ENCODE measurements around the gene KLF15. TPM values are rescaled to one million over a fixed set of nuclear protein-coding genes. Genes with fewer than 3 reads are reported as not detected.

Gene KLF15
- total and polyA plus RNA-seq, 2 of the 8 experiments (the other 6 are each of a cell fraction or from before 2014, with no cell fraction given), result 15.7 to 19.5 TPM

DNA sequence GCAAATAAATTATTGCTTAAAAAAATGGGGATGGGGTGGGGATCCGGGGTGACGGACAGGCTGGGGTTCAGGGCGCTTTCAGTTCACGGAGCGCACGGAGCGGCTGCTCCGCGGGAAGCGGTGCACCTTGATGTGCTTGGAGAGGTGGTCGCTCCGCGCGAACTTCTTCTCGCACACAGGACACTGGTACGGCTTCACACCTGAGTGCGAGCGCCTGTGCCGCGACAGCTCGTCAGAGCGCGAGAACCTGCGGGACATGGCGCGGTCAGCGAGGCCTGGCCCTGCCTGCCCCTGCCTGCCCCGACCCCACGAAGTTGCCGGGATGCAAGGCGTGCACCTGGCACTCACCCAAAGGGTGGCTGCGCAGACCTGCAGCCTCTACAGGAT, 13.6 kb downstream of the KLF15 start:
- no peak overlapping the region for H2BK120ac ChIP-seq (replicated peaks; ENCODE audit: low read depth, low read length)
- H2BK15ac ChIP-seq (ENCODE audit: low read length), result no peak overlapping the region
- no peak for FAIRE-seq
- H3K18ac ChIP-seq (ENCODE audit: extremely low read depth, low read length), result no peak overlapping the region
- CTCF ChIA-PET (ENCODE audit: partially characterized antibody), result interaction anchor here (0.7 kb wide), 2 partner anchors 86 to 144 kb away, joined by 3 to 4 read pairs; no protein-coding TSS in a partner anchor
- H3K36me3 ChIP-seq (ENCODE audit: control insufficient read depth in 2 of 4, insufficient read depth in 4 of 4, low read length in 3 of 4), result no peaks in the 10 kb centered on the region; a peak in 1 of 8 replicates
- H3K4me1 ChIP-seq (replicated peaks in 1 of 4; ENCODE audit: control insufficient read depth in 3 of 4, insufficient read depth in 4 of 4, low read length in 3 of 4), result peaks cover 0 to 5% (median 3%) of the 10 kb centered on the region in 4 experiments; a peak in 4 of 7 replicates
- no peaks in the 10 kb centered on the region for H3K27me3 ChIP-seq (replicated peaks in 1 of 4; ENCODE audit: control insufficient read depth in 3 of 4, extremely low read depth in 1 of 4, insufficient read depth in 3 of 4, low read length in 3 of 4)
- no peak overlapping the region for H2AK5ac ChIP-seq (ENCODE audit: low read depth, low read length)
- H3K27ac ChIP-seq (ENCODE audit: low read depth, low read length), result no peak overlapping the region
- H4K20me1 ChIP-seq (replicated peaks in 1 of 2; ENCODE audit: control insufficient read depth in 1 of 2, insufficient read depth in 2 of 2, low read length in 2 of 2), result peaks cover 0 to 14% of the 10 kb centered on the region in 2 experiments
- H2BK20ac ChIP-seq (ENCODE audit: low read length), result no peak overlapping the region
- no peaks in the 10 kb centered on the region for H3K9me3 ChIP-seq (ENCODE audit: insufficient read depth in 2 of 2, low read depth in 1 of 2, low read length in 1 of 2)
- no peak overlapping the region for H4K91ac ChIP-seq (replicated peaks; ENCODE audit: insufficient read length, low read length)
- no peak overlapping the region for H3K4ac ChIP-seq (replicated peaks; ENCODE audit: insufficient read length, low read depth, low read length)
- H2BK12ac ChIP-seq (ENCODE audit: low read depth, low read length), result no peak overlapping the region
- no peaks in the 10 kb centered on the region for H3K79me2 ChIP-seq (ENCODE audit: control insufficient read depth in 1 of 2, insufficient read depth in 2 of 2, low read length in 2 of 2)
- WGBS, 2 experiments (ENCODE audit: extremely low coverage in 1 of 2, insufficient coverage in 1 of 2, insufficient read length in 1 of 2, insufficient replicate concordance in 2 of 2, low coverage in 1 of 2, low lambda C conversion rate in 2 of 2, missing lambda C conversion rate in 1 of 2), result 94% methylated on average over 20 of the region's 32 CpGs; no CpG with 5 or more reads in 1 of the 2 experiments
- no peak overlapping the region for H4K5ac ChIP-seq (ENCODE audit: insufficient read length, low read depth, low read length)
- POLR2A ChIA-PET (ENCODE audit: partially characterized antibody), result interaction anchor here (1.1 to 1.5 kb wide), 3 partner anchors 12 to 77 kb away, joined by 3 to 4 read pairs (median 3); partner anchors contain the start of gene KLF15
- H3K4me3 ChIP-seq (ENCODE audit: extremely low read depth in 1 of 4, insufficient read depth in 2 of 4, low read depth in 3 of 4, low read length in 4 of 4), result no peak overlapping the region
- H3K9ac ChIP-seq (replicated peaks in 1 of 4; ENCODE audit: extremely low read depth in 1 of 4, low read depth in 3 of 4, low read length in 3 of 4), result no peak overlapping the region
- no peak overlapping the region for H3K4me2 ChIP-seq (ENCODE audit: insufficient read depth in 1 of 2, low read depth in 2 of 2, low read length in 2 of 2)
- H2BK5ac ChIP-seq (ENCODE audit: low read depth, low read length), result no peak overlapping the region
- H3K56ac ChIP-seq (replicated peaks; ENCODE audit: insufficient read length, low read depth, low read length), result no peak overlapping the region
- H2AFZ ChIP-seq (ENCODE audit: low read length), result no peak overlapping the region
- peaks cover 2% of the 10 kb centered on the region; the same call in 1 of the 2 replicates for H3K79me1 ChIP-seq (ENCODE audit: low read depth, low read length)
- no peak overlapping the region for H3K23ac ChIP-seq (ENCODE audit: insufficient read length)
- no peak overlapping the region; the same call in 1 of the 2 replicates for H4K8ac ChIP-seq (ENCODE audit: extremely low read depth, insufficient read depth, low read length)
- no peaks in the 10 kb centered on the region for H3K23me2 ChIP-seq (ENCODE audit: low read depth, low read length)
- H3K14ac ChIP-seq (ENCODE audit: insufficient read length), result no peak overlapping the region
- DNase-seq (ENCODE audit: low read depth in 1 of 2, low spot score in 2 of 2), result no peak
- TF ChIP-seq, protein P1, sequence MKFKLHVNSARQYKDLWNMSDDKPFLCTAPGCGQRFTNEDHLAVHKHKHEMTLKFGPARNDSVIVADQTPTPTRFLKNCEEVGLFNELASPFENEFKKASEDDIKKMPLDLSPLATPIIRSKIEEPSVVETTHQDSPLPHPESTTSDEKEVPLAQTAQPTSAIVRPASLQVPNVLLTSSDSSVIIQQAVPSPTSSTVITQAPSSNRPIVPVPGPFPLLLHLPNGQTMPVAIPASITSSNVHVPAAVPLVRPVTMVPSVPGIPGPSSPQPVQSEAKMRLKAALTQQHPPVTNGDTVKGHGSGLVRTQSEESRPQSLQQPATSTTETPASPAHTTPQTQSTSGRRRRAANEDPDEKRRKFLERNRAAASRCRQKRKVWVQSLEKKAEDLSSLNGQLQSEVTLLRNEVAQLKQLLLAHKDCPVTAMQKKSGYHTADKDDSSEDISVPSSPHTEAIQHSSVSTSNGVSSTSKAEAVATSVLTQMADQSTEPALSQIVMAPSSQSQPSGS (IDR thresholded peaks at IDR 0.05; ENCODE audit: low read length), result no peak
- no peak for TF ChIP-seq YY1 (IDR thresholded peaks at IDR 0.05; ENCODE audit: low read depth, low read length)
- TF ChIP-seq KDM5A (IDR thresholded peaks at IDR 0.05; ENCODE audit: low read length), result no peak
- no peak for TF ChIP-seq POLR2A (IDR thresholded peaks at IDR 0.05; ENCODE audit: control extremely low read depth in 1 of 2, low read depth in 2 of 2, low read length in 2 of 2)
- no peak for TF ChIP-seq CBX8 (IDR thresholded peaks at IDR 0.05; ENCODE audit: borderline replicate concordance, low read depth, low read length)
- TF ChIP-seq, protein P2, sequence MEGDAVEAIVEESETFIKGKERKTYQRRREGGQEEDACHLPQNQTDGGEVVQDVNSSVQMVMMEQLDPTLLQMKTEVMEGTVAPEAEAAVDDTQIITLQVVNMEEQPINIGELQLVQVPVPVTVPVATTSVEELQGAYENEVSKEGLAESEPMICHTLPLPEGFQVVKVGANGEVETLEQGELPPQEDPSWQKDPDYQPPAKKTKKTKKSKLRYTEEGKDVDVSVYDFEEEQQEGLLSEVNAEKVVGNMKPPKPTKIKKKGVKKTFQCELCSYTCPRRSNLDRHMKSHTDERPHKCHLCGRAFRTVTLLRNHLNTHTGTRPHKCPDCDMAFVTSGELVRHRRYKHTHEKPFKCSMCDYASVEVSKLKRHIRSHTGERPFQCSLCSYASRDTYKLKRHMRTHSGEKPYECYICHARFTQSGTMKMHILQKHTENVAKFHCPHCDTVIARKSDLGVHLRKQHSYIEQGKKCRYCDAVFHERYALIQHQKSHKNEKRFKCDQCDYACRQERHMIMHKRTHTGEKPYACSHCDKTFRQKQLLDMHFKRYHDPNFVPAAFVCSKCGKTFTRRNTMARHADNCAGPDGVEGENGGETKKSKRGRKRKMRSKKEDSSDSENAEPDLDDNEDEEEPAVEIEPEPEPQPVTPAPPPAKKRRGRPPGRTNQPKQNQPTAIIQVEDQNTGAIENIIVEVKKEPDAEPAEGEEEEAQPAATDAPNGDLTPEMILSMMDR (IDR thresholded peaks at IDR 0.05; ENCODE audit: control extremely low read depth in 1 of 3, insufficient read depth in 1 of 3, low read depth in 1 of 3, low read length in 3 of 3), result no peak
- no peak for TF ChIP-seq CHD2 (IDR thresholded peaks at IDR 0.05; ENCODE audit: low read length)
- no peak for TF ChIP-seq CREB1 (IDR thresholded peaks at IDR 0.05)
- no peak for TF ChIP-seq EZH2 (IDR thresholded peaks at IDR 0.05; ENCODE audit: low read depth, low read length, severe bottlenecking)
- TF ChIP-seq RXRA (IDR thresholded peaks at IDR 0.05; ENCODE audit: insufficient read depth, low read depth, low read length), result no peak

Data from H1 (cell line).